ENCODE measurements around the gene LRMDA.
"Not testable (repeated sequence)": the region's sequence is repeated elsewhere in the genome, so short reads cannot be mapped to it uniquely, and the experiment has no call there.

The LRMDA gene

DNA sequence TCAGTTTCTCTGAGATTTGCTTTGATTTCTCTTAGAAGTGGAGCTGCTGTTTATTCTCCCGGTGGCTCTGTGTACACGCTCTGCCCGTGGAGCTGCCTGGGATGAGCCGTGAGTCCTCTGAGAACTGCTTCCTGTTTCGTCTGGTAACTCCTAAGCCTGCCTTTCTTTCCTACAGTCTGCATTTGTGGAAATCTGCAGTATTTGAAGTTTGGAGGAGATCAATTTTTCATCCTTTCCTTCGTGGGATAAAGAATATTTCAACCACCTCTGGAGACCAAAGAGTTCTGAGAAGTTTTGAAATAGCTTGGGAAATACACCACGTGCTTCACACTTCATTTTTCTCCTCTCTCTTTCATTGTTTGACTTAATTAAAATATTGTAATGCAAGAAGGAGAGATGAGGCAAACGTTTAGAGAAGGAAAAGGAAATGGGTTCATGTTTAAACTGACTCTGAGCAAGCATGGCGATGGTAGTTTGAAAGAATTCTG is 311.9 kb downstream of the LRMDA start:
- Histone ChIP-seq H3K4me3 (ENCODE audit: low read length) (no peak overlapping the region), H3K4me1 (ENCODE audit: insufficient read depth, low read length) (no peaks in the 10 kb centered on the region), H3K27ac (ENCODE audit: low read length) (no peak overlapping the region), H3K9ac (ENCODE audit: low read depth, low read length) (no peak overlapping the region), H3K27me3 (ENCODE audit: insufficient read depth, low read length) (no peaks in the 10 kb centered on the region), H3K36me3 (ENCODE audit: insufficient read depth, low read depth, low read length) (no peaks in the 10 kb centered on the region), H3K9me3 (ENCODE audit: insufficient read depth, low read depth, low read length) (no peaks in the 10 kb centered on the region)

DNA sequence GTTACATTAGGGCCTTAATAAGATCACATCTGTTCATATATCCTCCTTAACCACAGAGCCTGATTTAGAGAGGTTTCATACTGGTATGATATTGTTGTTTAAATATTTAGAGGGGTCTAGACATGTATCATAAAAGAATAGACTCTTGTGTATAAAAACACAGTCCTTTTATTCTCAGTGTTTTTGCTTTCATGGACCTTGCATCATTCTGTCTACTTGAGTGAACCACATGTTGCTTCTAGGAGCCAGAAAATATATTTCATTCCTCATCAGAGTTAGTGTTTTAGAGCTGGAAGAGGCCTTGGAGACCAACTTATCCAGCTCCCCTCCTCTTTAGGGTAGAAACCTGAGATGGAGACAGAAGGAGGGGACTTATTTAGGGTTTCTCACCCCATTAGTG is 312.8 kb downstream of the LRMDA start:
- Histone ChIP-seq H3K9ac (ENCODE audit: low read depth, low read length) (no peak overlapping the region), H3K4me3 (ENCODE audit: low read length) (no peak overlapping the region), H3K9me3 (ENCODE audit: insufficient read depth, low read depth, low read length) (no peaks in the 10 kb centered on the region), H3K4me1 (ENCODE audit: insufficient read depth, low read length) (no peaks in the 10 kb centered on the region), H3K36me3 (ENCODE audit: insufficient read depth, low read depth, low read length) (no peaks in the 10 kb centered on the region), H3K27ac (ENCODE audit: low read length) (no peak overlapping the region), H3K27me3 (ENCODE audit: insufficient read depth, low read length) (no peaks in the 10 kb centered on the region)

DNA sequence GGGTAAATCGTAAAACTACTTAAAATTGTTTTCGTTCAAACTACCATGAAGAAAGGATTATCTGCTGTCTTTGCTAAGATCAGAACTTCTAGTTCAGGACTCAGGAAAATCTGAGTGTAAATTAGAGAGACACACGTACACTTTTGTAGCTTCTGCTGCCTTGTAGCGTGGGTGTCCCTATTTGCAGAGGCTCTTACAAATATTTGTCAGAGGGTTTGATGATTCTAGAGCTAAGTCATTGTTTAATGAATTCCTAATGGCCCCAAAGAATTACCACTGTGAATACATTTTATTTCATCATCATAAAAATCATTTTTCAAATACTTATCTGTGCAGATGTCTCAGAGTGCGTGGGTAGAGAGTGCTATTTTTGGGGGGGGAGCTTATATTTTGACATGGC is 314.9 kb downstream of the LRMDA start:
- no peaks in the 10 kb centered on the region for H3K4me1 ChIP-seq (ENCODE audit: insufficient read depth, low read length)
- H3K36me3 ChIP-seq (ENCODE audit: insufficient read depth, low read depth, low read length) = no peaks in the 10 kb centered on the region
- 0 out of 2 replicates have a peak, but pooled peaks cover 2% of the 10 kb centered on the region for H3K9me3 ChIP-seq (ENCODE audit: insufficient read depth, low read depth, low read length)
- H3K4me3 ChIP-seq (ENCODE audit: low read length) = no peak overlapping the region
- H3K27me3 ChIP-seq (ENCODE audit: insufficient read depth, low read length) = no peaks in the 10 kb centered on the region
- no peak overlapping the region for H3K27ac ChIP-seq (ENCODE audit: low read length)
- H3K9ac ChIP-seq (ENCODE audit: low read depth, low read length) = no peak overlapping the region

DNA sequence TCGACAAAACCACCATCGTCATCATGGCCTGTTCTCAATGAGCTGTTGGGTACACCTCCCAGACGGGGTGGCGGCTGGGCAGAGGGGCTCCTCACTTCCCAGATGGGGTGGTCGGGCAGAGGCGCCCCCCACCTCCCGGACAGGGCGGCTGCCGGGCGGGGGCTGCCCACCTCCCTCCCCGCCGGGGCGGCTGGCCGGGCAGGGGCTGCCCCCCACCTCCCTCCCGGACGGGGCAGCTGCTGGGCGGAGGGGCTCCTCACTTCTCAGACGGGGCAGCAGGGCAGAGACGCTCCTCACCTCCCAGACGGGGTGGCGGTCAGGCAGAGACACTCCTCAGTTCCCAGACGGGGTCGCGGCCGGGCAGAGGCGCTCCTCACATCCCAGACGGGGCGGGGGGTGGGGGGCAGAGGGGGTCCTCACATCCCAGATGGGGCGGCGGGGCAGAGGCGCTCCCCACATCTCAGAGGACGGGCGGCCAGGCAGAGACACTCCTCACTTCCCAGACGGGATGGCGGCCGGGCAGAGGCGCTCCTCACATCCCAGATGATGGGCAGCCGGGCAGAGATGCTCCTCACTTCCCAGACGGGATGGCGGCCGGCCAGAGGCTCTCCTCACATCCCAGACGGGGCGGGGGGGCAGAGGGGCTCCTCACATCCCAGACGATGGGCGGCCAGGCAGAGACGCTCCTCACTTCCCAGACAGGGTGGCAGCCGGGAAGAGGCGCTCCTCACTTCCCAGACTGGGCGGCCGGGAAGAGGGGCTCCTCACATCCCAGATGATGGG is 318.9 kb downstream of the LRMDA start:
- H3K9ac ChIP-seq (ENCODE audit: low read depth, low read length); H3K4me3 ChIP-seq (ENCODE audit: low read length); H3K9me3 ChIP-seq (ENCODE audit: insufficient read depth, low read depth, low read length); H3K27ac ChIP-seq (ENCODE audit: low read length); H3K36me3 ChIP-seq (ENCODE audit: insufficient read depth, low read depth, low read length); H3K4me1 ChIP-seq (ENCODE audit: insufficient read depth, low read length); H3K27me3 ChIP-seq (ENCODE audit: insufficient read depth, low read length): not testable (repeated sequence)

DNA sequence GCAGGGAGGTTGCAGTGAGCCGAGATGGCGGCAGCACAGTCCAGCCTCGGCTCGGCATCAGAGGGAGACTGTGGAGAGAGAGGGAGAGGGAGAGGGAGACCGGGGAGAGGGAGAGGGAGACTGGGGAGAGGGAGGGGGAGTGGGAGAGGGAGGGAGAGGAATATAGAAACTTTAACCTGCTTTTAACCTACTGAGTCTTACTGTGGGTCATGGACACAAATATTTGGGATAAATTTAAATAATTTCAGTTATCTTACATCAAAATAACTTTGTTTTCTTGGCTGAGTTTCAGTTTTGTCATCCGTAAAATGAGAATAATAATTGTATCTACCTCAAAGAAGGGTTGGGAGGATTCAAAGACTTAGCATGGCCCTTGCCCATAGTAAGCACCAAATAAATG is 319.8 kb downstream of the LRMDA start:
- H3K27ac ChIP-seq (ENCODE audit: low read length) = no peak overlapping the region
- H3K4me1 ChIP-seq (ENCODE audit: insufficient read depth, low read length) = no peaks in the 10 kb centered on the region

DNA sequence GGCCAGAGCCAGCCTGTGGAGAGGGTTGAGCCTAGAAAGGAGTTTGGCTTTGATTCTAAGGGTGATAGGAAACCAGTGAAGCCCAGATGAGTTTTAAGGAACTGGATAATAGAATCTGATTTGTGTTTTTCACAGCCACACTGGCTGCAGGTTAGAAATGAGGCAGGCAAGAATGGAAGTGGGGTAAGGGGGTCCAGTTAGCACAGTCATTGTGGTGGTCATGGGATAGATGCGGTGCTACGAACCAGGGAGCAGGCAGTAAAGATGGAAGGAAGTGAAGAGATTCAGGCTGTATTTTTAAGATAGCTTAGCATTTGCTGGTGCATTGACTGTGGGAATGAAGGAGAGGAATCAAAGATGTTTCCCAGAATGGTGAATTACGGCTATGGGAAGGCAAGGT is 322.2 kb downstream of the LRMDA start:
- no peaks in the 10 kb centered on the region for H3K36me3 ChIP-seq (ENCODE audit: insufficient read depth, low read depth, low read length)
- no peak overlapping the region for H3K27ac ChIP-seq (ENCODE audit: low read length)
- 0 out of 2 replicates have a peak, but pooled peaks cover 6% of the 10 kb centered on the region for H3K9me3 ChIP-seq (ENCODE audit: insufficient read depth, low read depth, low read length)
- no peaks in the 10 kb centered on the region for H3K27me3 ChIP-seq (ENCODE audit: insufficient read depth, low read length)
- no peak overlapping the region for H3K9ac ChIP-seq (ENCODE audit: low read depth, low read length)
- no peak overlapping the region for H3K4me3 ChIP-seq (ENCODE audit: low read length)
- H3K4me1 ChIP-seq (ENCODE audit: insufficient read depth, low read length) = no peaks in the 10 kb centered on the region

More for the DNA sequence above, 319.8 kb downstream of the LRMDA start:
- no peak overlapping the region for H3K9ac ChIP-seq (ENCODE audit: low read depth, low read length)
- no peak overlapping the region for H3K4me3 ChIP-seq (ENCODE audit: low read length)
- H3K9me3 ChIP-seq (ENCODE audit: insufficient read depth, low read depth, low read length) = 0 out of 2 replicates have a peak, but pooled peaks cover 6% of the 10 kb centered on the region
- H3K27me3 ChIP-seq (ENCODE audit: insufficient read depth, low read length) = no peaks in the 10 kb centered on the region
- no peaks in the 10 kb centered on the region for H3K36me3 ChIP-seq (ENCODE audit: insufficient read depth, low read depth, low read length)

DNA sequence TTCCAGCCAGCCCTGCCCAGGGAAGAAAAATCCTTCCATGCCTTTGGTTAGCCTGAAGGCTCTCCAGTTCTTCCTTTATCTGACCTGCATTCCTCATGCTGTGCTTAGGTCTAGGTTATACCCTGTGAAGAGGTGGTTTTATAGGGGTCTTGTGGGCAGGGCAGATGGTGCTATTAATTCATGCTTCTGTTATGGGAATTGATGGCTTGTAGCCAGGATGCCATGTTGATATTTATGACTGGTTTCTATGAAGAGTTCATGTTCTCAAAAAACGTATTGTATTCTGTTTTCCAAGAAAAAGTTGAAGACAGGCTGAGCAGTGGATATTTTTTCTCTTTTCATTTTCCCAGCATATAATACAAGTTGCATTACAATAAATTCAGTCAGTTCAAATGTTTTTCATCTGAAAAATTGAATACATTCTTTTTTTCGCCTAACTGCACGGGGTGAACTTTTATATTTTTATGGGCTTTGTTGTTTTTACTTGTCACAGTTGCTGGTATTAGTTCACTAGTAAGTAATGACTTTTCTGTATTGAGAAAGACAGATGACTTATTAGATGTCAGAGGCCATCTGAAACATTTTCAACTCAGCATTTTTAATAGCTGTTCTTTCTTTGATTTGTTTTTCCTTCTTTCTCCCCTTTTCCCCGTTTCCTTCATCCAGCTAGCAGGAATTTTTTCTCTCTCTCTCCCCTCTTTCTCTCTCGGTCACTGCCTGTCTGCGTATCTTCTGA is 322.8 kb downstream of the LRMDA start:
- Histone ChIP-seq H3K27ac (ENCODE audit: low read length) (no peak overlapping the region), H3K36me3 (ENCODE audit: insufficient read depth, low read depth, low read length) (no peaks in the 10 kb centered on the region), H3K9ac (ENCODE audit: low read depth, low read length) (no peak overlapping the region)

DNA sequence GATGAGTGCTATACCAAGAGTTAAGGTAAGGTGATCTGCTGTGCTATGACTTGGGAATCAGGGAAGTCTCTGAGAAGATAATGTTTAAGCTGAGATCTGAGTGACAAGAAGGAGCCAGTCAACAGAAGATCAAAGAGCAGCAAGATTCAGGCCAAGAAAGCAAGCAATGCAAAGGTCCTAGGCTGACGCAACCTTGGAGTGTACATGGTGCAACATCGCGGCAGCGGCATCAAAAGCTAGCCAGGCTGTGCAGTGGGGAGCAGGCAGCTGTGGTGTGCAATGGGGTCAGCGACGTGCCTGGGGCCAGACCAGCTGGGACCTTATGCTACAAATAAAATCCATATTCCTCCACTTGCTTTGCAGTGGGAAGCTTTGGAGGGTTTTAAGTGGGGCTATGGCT is 324.1 kb downstream of the LRMDA start:
- H3K4me3 ChIP-seq (ENCODE audit: low read length) = no peak overlapping the region
- H3K27ac ChIP-seq (ENCODE audit: low read length) = no peak overlapping the region
- H3K9me3 ChIP-seq (ENCODE audit: insufficient read depth, low read depth, low read length) = 0 out of 2 replicates have a peak, but pooled peaks cover 6% of the 10 kb centered on the region
- H3K27me3 ChIP-seq (ENCODE audit: insufficient read depth, low read length) = no peaks in the 10 kb centered on the region
- no peak overlapping the region for H3K9ac ChIP-seq (ENCODE audit: low read depth, low read length)
- no peaks in the 10 kb centered on the region for H3K36me3 ChIP-seq (ENCODE audit: insufficient read depth, low read depth, low read length)
- no peaks in the 10 kb centered on the region for H3K4me1 ChIP-seq (ENCODE audit: insufficient read depth, low read length)

More for the DNA sequence above, 322.8 kb downstream of the LRMDA start:
- Histone ChIP-seq H3K27me3 (ENCODE audit: insufficient read depth, low read length) (no peaks in the 10 kb centered on the region), H3K4me1 (ENCODE audit: insufficient read depth, low read length) (no peaks in the 10 kb centered on the region), H3K9me3 (ENCODE audit: insufficient read depth, low read depth, low read length) (0 out of 2 replicates have a peak, but pooled peaks cover 6% of the 10 kb centered on the region), H3K4me3 (ENCODE audit: low read length) (no peak overlapping the region)

DNA sequence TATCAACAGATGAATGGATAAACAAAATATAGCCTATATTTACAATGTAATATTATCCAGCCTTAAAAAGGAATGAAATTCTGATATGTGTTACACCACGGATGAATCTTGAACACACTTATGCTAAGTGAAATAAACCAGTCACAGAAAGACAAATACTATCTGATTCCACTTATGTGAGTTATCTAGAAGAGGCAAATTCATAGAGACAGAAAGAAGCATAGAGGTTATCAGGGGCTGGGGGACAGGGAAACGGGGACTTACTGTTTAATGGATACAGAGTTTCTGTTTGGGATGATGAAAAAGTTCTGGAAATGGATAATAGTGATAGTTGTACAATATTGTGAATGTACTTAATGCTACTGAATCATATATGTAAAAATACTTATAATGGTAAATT is 329.9 kb downstream of the LRMDA start:
- no peaks in the 10 kb centered on the region for H3K27me3 ChIP-seq (ENCODE audit: insufficient read depth, low read length)
- H3K27ac ChIP-seq (ENCODE audit: low read length) = no peak overlapping the region
- no peak overlapping the region for H3K4me3 ChIP-seq (ENCODE audit: low read length)
- H3K4me1 ChIP-seq (ENCODE audit: insufficient read depth, low read length) = peaks cover 3% of the 10 kb centered on the region; the same call in 1 of the 2 replicates
- H3K36me3 ChIP-seq (ENCODE audit: insufficient read depth, low read depth, low read length) = no peaks in the 10 kb centered on the region
- H3K9ac ChIP-seq (ENCODE audit: low read depth, low read length) = no peak overlapping the region
- H3K9me3 ChIP-seq (ENCODE audit: insufficient read depth, low read depth, low read length) = no peaks in the 10 kb centered on the region

DNA sequence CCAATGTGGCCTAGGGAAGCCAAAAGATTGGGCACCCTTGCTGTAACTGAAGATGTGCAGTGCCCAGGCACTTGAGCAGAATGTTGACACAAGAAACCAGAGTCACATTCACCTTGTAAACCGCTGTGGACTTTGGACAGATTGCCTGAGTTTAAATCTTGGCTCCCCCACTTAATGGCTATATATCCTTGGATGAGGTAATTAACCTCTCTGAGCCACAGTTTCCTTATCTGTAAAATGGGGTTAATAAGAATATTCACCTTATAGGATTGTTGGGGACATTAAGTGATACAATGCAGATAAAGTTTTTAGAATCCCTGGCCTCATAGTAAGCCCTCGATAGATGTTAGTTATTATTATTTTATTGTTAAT is 331.0 kb downstream of the LRMDA start:
- no peak overlapping the region for H3K4me3 ChIP-seq (ENCODE audit: low read length)
- H3K36me3 ChIP-seq (ENCODE audit: insufficient read depth, low read depth, low read length) = no peaks in the 10 kb centered on the region
- H3K9ac ChIP-seq (ENCODE audit: low read depth, low read length) = no peak overlapping the region
- peaks cover 3% of the 10 kb centered on the region; the same call in 1 of the 2 replicates for H3K4me1 ChIP-seq (ENCODE audit: insufficient read depth, low read length)
- H3K27me3 ChIP-seq (ENCODE audit: insufficient read depth, low read length) = no peaks in the 10 kb centered on the region
- no peaks in the 10 kb centered on the region for H3K9me3 ChIP-seq (ENCODE audit: insufficient read depth, low read depth, low read length)
- H3K27ac ChIP-seq (ENCODE audit: low read length) = no peak overlapping the region

DNA sequence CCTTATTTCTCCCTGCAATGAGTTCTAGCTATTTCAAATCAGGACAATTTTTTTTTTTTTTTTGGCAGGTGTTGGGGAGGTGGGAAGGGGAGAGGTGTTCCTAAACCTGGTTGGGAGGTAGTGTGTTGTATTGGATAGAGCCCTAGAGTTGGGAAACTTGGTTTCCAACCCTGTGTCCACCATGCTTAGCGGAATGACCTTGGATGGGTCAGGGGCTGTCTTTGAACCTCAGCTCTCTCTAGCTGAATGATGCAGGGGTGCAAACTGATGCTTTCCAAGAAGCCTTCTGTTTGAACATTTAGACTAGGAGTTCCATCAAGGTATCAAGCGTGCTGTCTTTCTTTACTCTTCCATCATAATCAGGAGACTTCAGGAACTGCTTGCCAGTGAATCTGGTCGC is 332.2 kb downstream of the LRMDA start:
- H3K27ac ChIP-seq (ENCODE audit: low read length) = no peak overlapping the region
- H3K9me3 ChIP-seq (ENCODE audit: insufficient read depth, low read depth, low read length) = no peaks in the 10 kb centered on the region
- no peak overlapping the region for H3K9ac ChIP-seq (ENCODE audit: low read depth, low read length)
- peaks cover 3% of the 10 kb centered on the region; the same call in 1 of the 2 replicates for H3K4me1 ChIP-seq (ENCODE audit: insufficient read depth, low read length)
- H3K36me3 ChIP-seq (ENCODE audit: insufficient read depth, low read depth, low read length) = no peaks in the 10 kb centered on the region
- no peaks in the 10 kb centered on the region for H3K27me3 ChIP-seq (ENCODE audit: insufficient read depth, low read length)
- no peak overlapping the region for H3K4me3 ChIP-seq (ENCODE audit: low read length)

Data from iPS-20b (cell line).